ENCODE results near the gene HOXA2.

Gene HOXA2

GRCh38 chr7:27139334-27140125, 37.0 kb upstream of the HOXA2 start (continued):
- peak; percentile 15; the same call in 1 of the 2 replicates for TF ChIP-seq ZNF335 (tag by site-specific recombination; conservative IDR thresholded peaks at IDR 0.05)
- TF ChIP-seq KLF16 (tag by site-specific recombination; IDR thresholded peaks at IDR 0.05), result no peak
- TF ChIP-seq GLIS2 (tag by site-specific recombination; IDR thresholded peaks at IDR 0.05), result peak; percentile 70
- TF ChIP-seq ZSCAN18 (tag by site-specific recombination; IDR thresholded peaks at IDR 0.05), result no peak
- TF ChIP-seq, protein P1, sequence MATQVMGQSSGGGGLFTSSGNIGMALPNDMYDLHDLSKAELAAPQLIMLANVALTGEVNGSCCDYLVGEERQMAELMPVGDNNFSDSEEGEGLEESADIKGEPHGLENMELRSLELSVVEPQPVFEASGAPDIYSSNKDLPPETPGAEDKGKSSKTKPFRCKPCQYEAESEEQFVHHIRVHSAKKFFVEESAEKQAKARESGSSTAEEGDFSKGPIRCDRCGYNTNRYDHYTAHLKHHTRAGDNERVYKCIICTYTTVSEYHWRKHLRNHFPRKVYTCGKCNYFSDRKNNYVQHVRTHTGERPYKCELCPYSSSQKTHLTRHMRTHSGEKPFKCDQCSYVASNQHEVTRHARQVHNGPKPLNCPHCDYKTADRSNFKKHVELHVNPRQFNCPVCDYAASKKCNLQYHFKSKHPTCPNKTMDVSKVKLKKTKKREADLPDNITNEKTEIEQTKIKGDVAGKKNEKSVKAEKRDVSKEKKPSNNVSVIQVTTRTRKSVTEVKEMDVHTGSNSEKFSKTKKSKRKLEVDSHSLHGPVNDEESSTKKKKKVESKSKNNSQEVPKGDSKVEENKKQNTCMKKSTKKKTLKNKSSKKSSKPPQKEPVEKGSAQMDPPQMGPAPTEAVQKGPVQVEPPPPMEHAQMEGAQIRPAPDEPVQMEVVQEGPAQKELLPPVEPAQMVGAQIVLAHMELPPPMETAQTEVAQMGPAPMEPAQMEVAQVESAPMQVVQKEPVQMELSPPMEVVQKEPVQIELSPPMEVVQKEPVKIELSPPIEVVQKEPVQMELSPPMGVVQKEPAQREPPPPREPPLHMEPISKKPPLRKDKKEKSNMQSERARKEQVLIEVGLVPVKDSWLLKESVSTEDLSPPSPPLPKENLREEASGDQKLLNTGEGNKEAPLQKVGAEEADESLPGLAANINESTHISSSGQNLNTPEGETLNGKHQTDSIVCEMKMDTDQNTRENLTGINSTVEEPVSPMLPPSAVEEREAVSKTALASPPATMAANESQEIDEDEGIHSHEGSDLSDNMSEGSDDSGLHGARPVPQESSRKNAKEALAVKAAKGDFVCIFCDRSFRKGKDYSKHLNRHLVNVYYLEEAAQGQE (tag by site-specific recombination; IDR thresholded peaks at IDR 0.05), result no peak
- TF ChIP-seq ZNF654 (tag by site-specific recombination; IDR thresholded peaks at IDR 0.05; ENCODE audit: low read depth), result no peak
- no peak for TF ChIP-seq ZNF621 (tag by site-specific recombination; IDR thresholded peaks at IDR 0.05)
- no peak for TF ChIP-seq ZNF239 (tag by site-specific recombination; IDR thresholded peaks at IDR 0.05)
- TF ChIP-seq FEZF1 (tag by site-specific recombination; IDR thresholded peaks at IDR 0.05), result peak; percentile 100

GRCh38 chr7:27138985-27139333, 36.5 kb upstream of the HOXA2 start:
- H3K27ac ChIP-seq (ENCODE audit: extremely low read depth, low read depth, low read length), result peak overlapping the region; percentile 98; the same call in 1 of the 2 replicates
- POLR2A ChIA-PET, result interaction anchor here (0.6 kb wide), 1 partner anchor 18 kb away, joined by 3 read pairs; no protein-coding TSS in a partner anchor
- CTCF ChIA-PET, result no interaction called here
- peaks cover 38% of the 10 kb centered on the region for H3K4me1 ChIP-seq (ENCODE audit: control insufficient read depth, insufficient read depth, low read length)
- no peaks in the 10 kb centered on the region for H3K9me3 ChIP-seq (ENCODE audit: control insufficient read depth, insufficient read depth, low read depth, low read length)
- H3K36me3 ChIP-seq (ENCODE audit: control insufficient read depth in 2 of 2, insufficient read depth in 1 of 2, low read length in 2 of 2), result peaks cover 0 to 34% of the 10 kb centered on the region in 2 experiments; a peak in 1 of 3 replicates
- no peak overlapping the region for H3K4me3 ChIP-seq (ENCODE audit: low read depth, low read length)
- TF ChIP-seq ZSCAN23 (tag by site-specific recombination; IDR thresholded peaks at IDR 0.05), result no peak
- no peak for TF ChIP-seq ZNF2 (tag by site-specific recombination; IDR thresholded peaks at IDR 0.05)
- no peak for TF ChIP-seq ZNF19 (tag by site-specific recombination; IDR thresholded peaks at IDR 0.05; ENCODE audit: low read depth)
- no peak for TF ChIP-seq PBX3 (CRISPR knock-in tag; IDR thresholded peaks at IDR 0.05)
- peak; percentile 58; the same call in 1 of the 2 replicates for TF ChIP-seq PRDM1 (tag by site-specific recombination; IDR thresholded peaks at IDR 0.05)
- TF ChIP-seq ZBTB20 (tag by site-specific recombination; IDR thresholded peaks at IDR 0.05), result peak; percentile 48; the same call in 1 of the 2 replicates
- no peak; the same call in 1 of the 2 replicates for TF ChIP-seq MZF1 (tag by site-specific recombination; IDR thresholded peaks at IDR 0.05; ENCODE audit: borderline replicate concordance)
- no peak for TF ChIP-seq ZNF580 (tag by site-specific recombination; IDR thresholded peaks at IDR 0.05)
- TF ChIP-seq ZNF544 (tag by site-specific recombination; IDR thresholded peaks at IDR 0.05), result no peak
- TF ChIP-seq, protein P2, sequence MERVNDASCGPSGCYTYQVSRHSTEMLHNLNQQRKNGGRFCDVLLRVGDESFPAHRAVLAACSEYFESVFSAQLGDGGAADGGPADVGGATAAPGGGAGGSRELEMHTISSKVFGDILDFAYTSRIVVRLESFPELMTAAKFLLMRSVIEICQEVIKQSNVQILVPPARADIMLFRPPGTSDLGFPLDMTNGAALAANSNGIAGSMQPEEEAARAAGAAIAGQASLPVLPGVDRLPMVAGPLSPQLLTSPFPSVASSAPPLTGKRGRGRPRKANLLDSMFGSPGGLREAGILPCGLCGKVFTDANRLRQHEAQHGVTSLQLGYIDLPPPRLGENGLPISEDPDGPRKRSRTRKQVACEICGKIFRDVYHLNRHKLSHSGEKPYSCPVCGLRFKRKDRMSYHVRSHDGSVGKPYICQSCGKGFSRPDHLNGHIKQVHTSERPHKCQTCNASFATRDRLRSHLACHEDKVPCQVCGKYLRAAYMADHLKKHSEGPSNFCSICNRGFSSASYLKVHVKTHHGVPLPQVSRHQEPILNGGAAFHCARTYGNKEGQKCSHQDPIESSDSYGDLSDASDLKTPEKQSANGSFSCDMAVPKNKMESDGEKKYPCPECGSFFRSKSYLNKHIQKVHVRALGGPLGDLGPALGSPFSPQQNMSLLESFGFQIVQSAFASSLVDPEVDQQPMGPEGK (tag by site-specific recombination; IDR thresholded peaks at IDR 0.05), result no peak
- no peak for TF ChIP-seq KLF8 (tag by site-specific recombination; IDR thresholded peaks at IDR 0.05)
- TF ChIP-seq FEZF1 (tag by site-specific recombination; IDR thresholded peaks at IDR 0.05), result peak; percentile 87
- no peak for TF ChIP-seq ZNF571 (tag by site-specific recombination; IDR thresholded peaks at IDR 0.05)
- TF ChIP-seq ZNF335 (tag by site-specific recombination; conservative IDR thresholded peaks at IDR 0.05), result peak; percentile 73
- no peak for TF ChIP-seq KLF10 (tag by site-specific recombination; IDR thresholded peaks at IDR 0.05)
- peak; percentile 16; the same call in 1 of the 2 replicates for TF ChIP-seq ZFP37 (tag by site-specific recombination; IDR thresholded peaks at IDR 0.05)
- peak; percentile 53 for TF ChIP-seq ZNF366 (tag by site-specific recombination; conservative IDR thresholded peaks at IDR 0.05)
- TF ChIP-seq ZNF426 (tag by site-specific recombination; IDR thresholded peaks at IDR 0.05), result peak; percentile 5; the same call in 1 of the 2 replicates

Data from HEK293 (cell line).